MM.1S (cell line): ENCODE results near the gene GALM.

Source experiments
- EZH2 ChIP-seq: fragments of 300-600 bp; sonication (generic); optimal IDR thresholded peaks from 2 replicates; pipeline ENCODE3; 2017; ENCODE audit warnings: low read depth, mild to moderate bottlenecking, antibody characterized with exemption, low read length, mixed read lengths
- TF ChIP-seq, protein P1 (sequence below): fragments of 300-600 bp; sonication (generic); IDR thresholded peaks from 2 replicates; pipeline ENCODE4 v1.5.1; 2016; ENCODE audit warnings: antibody characterized with exemption, low read length, mixed read lengths

DNA sequence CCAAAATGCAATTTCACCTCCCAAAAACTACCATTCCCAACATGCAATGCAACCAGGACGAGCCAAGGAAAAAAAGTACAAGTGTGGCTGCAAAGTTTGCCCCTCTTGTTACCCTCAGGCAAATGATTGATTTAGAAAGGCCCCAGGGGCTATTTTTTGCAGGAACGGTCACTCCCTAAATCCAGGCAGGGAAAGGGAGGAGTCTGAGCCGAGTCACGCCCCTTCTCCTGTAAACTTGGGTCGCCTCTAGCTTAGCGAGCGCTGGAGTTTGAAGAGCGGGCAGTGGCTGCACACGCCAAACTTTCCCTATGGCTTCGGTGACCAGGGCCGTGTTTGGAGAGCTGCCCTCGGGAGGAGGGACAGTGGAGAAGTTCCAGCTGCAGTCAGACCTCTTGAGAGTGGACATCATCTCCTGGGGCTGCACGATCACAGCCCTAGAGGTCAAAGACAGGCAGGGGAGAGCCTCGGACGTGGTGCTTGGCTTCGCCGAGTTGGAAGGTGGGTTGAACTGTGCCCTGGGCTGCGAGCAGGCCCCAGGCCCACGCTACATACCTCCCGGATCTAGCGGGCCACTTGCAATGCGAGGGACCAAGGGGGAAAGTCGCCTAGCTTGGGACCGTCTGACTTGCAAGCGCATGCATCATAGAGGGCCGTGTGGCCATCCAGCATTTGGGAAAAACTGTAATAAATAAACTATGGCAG is at the start of gene GALM:
- TF ChIP-seq, protein P1, sequence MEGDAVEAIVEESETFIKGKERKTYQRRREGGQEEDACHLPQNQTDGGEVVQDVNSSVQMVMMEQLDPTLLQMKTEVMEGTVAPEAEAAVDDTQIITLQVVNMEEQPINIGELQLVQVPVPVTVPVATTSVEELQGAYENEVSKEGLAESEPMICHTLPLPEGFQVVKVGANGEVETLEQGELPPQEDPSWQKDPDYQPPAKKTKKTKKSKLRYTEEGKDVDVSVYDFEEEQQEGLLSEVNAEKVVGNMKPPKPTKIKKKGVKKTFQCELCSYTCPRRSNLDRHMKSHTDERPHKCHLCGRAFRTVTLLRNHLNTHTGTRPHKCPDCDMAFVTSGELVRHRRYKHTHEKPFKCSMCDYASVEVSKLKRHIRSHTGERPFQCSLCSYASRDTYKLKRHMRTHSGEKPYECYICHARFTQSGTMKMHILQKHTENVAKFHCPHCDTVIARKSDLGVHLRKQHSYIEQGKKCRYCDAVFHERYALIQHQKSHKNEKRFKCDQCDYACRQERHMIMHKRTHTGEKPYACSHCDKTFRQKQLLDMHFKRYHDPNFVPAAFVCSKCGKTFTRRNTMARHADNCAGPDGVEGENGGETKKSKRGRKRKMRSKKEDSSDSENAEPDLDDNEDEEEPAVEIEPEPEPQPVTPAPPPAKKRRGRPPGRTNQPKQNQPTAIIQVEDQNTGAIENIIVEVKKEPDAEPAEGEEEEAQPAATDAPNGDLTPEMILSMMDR = no peak
- TF ChIP-seq EZH2 = no peak
